AG10803 (cell line): ENCODE measurements around the gene KCNIP4.

Experiments used
- DNase-seq: peaks from one replicate; pipeline ENCODE4 v3.0.0; 2010; ENCODE audit warnings: low read depth
- H3K4me3 ChIP-seq: 2 replicates; pipeline ENCODE4 v1.5.1; 2011; ENCODE audit warnings: mild to moderate bottlenecking, low read length, control low read depth
- TF ChIP-seq, protein P1 (sequence below): conservative IDR thresholded peaks from 2 replicates; pipeline ENCODE4 v1.5.1; 2011; ENCODE audit warnings: mild to moderate bottlenecking, low read length, control low read depth, inconsistent platforms

Gene KCNIP4

DNA sequence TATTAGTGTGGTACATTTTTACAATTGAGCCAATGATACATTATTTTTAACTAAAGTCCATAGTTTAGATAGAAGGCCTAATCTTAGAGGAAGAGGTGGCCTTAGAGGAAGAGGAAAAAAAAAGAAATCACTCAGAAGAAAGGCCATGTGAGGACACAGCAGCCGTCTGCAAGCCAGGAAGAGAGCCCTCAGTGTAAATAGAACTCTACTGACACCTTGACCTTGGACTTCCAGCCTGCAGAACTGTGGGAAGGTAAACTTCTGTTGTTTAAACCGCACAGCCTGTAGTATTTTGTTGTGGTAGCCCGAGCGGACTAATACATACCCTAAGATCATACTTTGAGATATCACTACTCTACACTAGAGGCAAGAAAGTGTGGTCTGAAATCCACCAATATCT, 5.1 kb upstream of the KCNIP4 start:
- no peak overlapping the region for H3K4me3 ChIP-seq
- no peak for DNase-seq
- TF ChIP-seq, protein P1, sequence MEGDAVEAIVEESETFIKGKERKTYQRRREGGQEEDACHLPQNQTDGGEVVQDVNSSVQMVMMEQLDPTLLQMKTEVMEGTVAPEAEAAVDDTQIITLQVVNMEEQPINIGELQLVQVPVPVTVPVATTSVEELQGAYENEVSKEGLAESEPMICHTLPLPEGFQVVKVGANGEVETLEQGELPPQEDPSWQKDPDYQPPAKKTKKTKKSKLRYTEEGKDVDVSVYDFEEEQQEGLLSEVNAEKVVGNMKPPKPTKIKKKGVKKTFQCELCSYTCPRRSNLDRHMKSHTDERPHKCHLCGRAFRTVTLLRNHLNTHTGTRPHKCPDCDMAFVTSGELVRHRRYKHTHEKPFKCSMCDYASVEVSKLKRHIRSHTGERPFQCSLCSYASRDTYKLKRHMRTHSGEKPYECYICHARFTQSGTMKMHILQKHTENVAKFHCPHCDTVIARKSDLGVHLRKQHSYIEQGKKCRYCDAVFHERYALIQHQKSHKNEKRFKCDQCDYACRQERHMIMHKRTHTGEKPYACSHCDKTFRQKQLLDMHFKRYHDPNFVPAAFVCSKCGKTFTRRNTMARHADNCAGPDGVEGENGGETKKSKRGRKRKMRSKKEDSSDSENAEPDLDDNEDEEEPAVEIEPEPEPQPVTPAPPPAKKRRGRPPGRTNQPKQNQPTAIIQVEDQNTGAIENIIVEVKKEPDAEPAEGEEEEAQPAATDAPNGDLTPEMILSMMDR, result no peak

DNA sequence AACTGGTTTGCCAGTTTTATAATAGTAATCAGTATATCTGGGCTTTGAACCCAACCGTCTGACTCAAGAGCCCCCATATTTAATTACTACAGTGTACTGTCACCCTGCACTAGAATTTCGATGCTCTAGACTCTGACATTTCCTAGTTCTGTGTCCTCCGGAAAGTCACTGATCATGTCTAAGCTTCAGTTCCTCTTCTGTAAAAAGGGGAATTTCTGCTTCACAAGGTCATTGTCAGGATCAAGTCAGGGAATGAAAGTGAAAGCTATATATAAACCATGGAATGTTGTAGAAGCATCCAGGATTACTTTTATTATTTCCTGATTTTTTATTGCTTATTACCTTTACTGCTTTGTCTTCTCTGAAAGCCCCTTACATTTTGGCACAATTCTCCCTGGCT, 4.0 kb upstream of the KCNIP4 start:
- no peak for DNase-seq
- TF ChIP-seq, protein P1, result no peak

DNA sequence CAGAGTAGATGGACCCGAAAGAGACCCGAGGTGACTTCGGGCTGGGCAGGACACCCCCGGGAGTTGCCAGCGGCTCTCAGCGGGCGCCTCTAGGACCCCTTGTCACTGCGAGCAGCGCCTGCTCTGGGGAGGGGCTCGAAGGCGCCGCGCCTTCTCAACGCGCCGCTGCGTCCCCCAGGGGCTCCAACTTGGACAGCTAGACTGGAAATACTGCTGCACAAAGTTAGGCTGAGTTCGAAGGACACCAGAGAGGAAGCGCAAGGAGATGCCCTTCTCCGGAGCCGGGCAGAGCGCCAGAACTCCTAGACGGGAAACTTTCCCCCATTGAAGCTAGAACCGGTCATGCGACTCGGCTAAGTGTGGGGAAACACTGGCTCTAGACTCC, 493 bp upstream of the KCNIP4 start:
- H3K4me3 ChIP-seq, result no peak overlapping the region; the same call in 1 of the 2 replicates
- no peak for DNase-seq
- TF ChIP-seq, protein P1, result no peak

More for the DNA sequence above, 4.0 kb upstream of the KCNIP4 start:
- H3K4me3 ChIP-seq, result no peak overlapping the region

DNA sequence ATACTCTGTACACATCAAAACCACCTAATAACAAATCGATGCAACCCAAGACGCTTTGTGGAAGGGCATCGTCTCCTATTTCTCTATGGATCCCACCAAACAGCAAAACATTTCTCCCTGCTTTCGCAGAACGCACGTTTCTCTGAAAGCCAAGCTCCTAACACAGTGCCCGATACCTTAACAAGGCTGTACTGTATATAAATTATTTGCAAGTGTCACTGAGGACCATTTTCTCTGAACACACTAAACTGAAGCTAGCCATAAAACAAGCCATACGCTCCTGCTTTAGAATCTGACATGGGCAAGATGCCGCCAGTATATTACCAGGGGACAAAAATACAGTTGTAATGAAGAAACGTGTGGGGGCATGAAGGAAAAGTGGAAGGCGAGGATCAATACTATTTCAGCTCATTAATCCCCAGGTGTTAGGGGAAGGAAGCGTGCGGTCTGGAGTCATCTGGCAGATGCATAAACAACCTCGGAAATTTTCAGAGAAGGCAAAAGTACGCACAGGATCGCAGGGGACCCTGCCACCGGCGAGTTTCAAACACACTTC, 703 bp downstream of the KCNIP4 start:
- TF ChIP-seq, protein P1, result no peak
- DNase-seq, result no peak
- H3K4me3 ChIP-seq, result no peak overlapping the region

DNA sequence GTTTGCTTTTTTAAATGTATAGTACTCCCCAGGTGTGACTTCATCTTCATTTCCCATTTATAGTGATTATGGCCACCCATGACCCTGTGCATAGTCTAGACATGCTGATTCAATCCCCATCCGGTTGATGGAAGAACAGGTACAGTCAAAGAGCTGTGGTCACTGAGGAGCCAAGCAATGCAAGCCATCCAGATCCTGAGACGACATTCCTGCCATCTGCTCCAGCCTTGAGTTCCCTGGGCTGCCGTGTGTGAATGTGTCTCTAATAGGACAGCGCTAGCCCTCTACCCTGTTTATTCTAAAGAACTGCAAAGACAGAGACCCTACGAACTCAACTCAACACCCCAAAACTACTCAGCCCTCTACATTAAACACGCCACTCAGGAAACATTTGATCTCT, 1.7 kb downstream of the KCNIP4 start:
- no peak overlapping the region for H3K4me3 ChIP-seq
- no peak for DNase-seq
- TF ChIP-seq, protein P1, result no peak

DNA sequence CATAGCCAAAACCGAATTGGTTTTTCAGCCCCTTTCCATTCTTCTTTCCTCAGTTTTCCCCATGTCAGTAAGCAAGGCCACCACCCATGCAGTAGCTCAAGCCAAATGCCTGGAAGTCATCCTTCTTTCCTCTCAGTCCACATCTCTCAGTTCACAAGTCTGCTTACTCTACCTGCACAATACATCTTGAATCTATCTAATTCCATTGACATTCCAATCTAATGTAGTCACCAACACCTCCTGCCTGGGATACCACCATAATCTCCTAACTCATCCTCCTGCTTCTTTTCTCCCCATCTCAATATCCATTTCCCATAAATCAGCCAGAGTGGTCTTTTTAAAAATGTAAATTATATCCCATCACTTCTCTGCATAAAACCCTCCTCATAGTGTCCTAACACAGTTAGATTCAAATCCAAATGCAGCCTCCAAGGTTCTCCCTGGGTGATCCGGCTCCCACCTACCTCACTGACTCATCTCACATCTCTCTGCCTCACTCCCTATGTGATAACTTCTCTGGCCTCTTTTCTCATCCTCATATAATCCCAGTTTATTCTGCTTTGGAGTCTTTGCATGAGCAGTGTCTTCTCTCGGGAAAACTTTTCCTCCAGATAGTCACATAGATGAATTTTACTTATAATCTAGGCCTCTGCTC, 26.9 kb downstream of the KCNIP4 start:
- DNase-seq, result no peak
- H3K4me3 ChIP-seq, result no peak overlapping the region
- TF ChIP-seq, protein P1, result no peak

DNA sequence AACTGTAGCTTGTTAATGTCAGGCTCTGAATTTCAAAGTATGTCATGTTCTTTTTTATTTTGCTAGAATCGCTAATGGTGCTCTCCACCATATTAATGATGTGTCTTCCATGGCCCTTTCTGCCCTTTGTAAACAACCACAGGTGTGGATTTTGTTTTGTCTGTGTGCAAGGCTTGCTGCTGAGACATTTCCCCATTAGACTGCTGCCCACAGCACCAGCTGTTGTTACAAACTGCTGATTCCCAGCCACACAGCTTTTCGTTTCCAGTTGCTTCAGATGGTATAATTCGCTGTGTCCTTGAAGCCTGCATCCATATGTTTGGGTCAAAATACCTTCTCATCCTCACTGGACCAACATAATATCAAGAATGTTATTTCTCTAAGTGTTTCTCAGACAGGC, 32.8 kb downstream of the KCNIP4 start:
- DNase-seq, result no peak
- TF ChIP-seq, protein P1, result no peak
- no peak overlapping the region for H3K4me3 ChIP-seq
